RWPE2 (cell line): ENCODE measurements around the gene GORASP1.
A peak's percentile ranks its signal among the peaks of the same experiment; 100 is the strongest.

Experiments used
- ATAC-seq: fragments of 200-7000 bp; cut with Tn5 transposase; 3 replicates; pipeline ENCODE4 v1.9.1; 2021; ENCODE audit warnings: low read depth
- DNase-seq: peaks from one replicate; pipeline ENCODE4 v3.0.0-alpha.2; 2020; ENCODE audit warnings: low spot score
- H3K27ac ChIP-seq: fragments of 450-650 bp; 2 replicates; pipeline ENCODE4 v1.5.1; 2017; ENCODE audit warnings: mild to moderate bottlenecking; ENCODE audit not compliant: poor library complexity, severe bottlenecking
- H3K27me3 ChIP-seq: fragments of 250-450 bp; sonication (Bioruptor Pico); 2 replicates; pipeline ENCODE4 v1.5.1; 2021; ENCODE audit warnings: mild to moderate bottlenecking, moderate library complexity; ENCODE audit not compliant: insufficient read depth, poor library complexity, severe bottlenecking
- H3K36me3 ChIP-seq: fragments of 250-450 bp; sonication (Bioruptor Pico); 2 replicates; pipeline ENCODE4 v1.5.1; 2020; ENCODE audit warnings: low read depth, mild to moderate bottlenecking, moderate library complexity
- H3K4me1 ChIP-seq: fragments of 250-450 bp; sonication (Bioruptor Pico); 2 replicates; pipeline ENCODE4 v1.5.1; 2021; ENCODE audit warnings: mild to moderate bottlenecking, moderate library complexity; ENCODE audit not compliant: insufficient read depth, poor library complexity, severe bottlenecking
- H3K4me3 ChIP-seq: fragments of 250-450 bp; sonication (Bioruptor Pico); 2 replicates; pipeline ENCODE4 v1.5.1; 2021; ENCODE audit warnings: mild to moderate bottlenecking, moderate library complexity; ENCODE audit not compliant: severe bottlenecking
- H3K9me3 ChIP-seq: fragments of 250-450 bp; sonication (Bioruptor Pico); 2 replicates; pipeline ENCODE4 v1.5.1; 2021; ENCODE audit warnings: mild to moderate bottlenecking, moderate library complexity; ENCODE audit not compliant: severe bottlenecking
- TF ChIP-seq, protein P1 (sequence below): fragments of 450-650 bp; IDR thresholded peaks from one replicate; pipeline ENCODE4 v1.5.1; 2017; ENCODE audit warnings: mild to moderate bottlenecking, moderate library complexity; ENCODE audit not compliant: poor library complexity, severe bottlenecking

Gene GORASP1

DNA sequence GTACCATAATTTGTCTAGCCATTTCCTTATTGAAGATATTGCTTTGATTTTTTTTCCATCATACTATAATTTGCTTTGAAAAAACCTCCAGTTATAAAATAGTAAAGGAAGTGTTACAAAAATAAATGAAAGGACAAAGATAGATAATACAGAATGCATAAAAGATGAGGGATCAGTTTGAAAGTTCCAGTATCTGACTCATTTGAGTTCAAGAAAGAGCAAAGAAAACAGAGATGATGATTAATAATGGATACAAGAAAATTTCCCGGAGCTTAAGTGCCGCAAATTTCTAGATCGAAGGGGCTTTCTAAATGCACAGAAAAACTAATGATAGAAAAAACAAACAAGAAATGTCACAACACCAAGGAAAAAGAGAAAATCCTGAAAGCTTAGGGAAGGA is 51.3 kb downstream of the GORASP1 start:
- Histone ChIP-seq H3K27me3 (no peaks in the 10 kb centered on the region), H3K9me3 (no peaks in the 10 kb centered on the region), H3K4me3 (no peak overlapping the region), H3K36me3 (no peaks in the 10 kb centered on the region), H3K4me1 (no peaks in the 10 kb centered on the region), H3K27ac (no peak overlapping the region)
- no peak for ATAC-seq
- no peak for DNase-seq
- TF ChIP-seq, protein P1, sequence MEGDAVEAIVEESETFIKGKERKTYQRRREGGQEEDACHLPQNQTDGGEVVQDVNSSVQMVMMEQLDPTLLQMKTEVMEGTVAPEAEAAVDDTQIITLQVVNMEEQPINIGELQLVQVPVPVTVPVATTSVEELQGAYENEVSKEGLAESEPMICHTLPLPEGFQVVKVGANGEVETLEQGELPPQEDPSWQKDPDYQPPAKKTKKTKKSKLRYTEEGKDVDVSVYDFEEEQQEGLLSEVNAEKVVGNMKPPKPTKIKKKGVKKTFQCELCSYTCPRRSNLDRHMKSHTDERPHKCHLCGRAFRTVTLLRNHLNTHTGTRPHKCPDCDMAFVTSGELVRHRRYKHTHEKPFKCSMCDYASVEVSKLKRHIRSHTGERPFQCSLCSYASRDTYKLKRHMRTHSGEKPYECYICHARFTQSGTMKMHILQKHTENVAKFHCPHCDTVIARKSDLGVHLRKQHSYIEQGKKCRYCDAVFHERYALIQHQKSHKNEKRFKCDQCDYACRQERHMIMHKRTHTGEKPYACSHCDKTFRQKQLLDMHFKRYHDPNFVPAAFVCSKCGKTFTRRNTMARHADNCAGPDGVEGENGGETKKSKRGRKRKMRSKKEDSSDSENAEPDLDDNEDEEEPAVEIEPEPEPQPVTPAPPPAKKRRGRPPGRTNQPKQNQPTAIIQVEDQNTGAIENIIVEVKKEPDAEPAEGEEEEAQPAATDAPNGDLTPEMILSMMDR: no peak

DNA sequence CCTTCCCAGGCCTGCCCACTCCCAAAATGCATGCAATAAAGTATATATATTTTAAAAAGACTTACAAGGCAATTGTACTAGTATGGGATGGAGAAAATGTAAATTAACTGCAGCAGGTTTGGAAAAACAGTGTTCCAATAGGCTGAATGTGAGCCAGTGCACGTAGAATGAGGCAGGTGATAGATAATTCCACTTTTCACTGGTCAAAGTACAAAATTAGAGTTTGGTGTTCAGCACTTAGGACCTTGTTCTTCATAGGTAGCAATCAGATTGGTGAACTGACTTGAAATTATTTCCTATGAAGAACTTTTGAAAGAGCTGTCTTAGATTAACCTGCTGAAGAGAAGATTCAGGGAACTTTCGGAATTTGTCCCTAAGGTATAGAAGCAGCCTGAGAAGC is 53.7 kb downstream of the GORASP1 start:
- Histone ChIP-seq H3K4me1 (no peaks in the 10 kb centered on the region), H3K36me3 (no peaks in the 10 kb centered on the region), H3K4me3 (no peak overlapping the region), H3K27me3 (no peaks in the 10 kb centered on the region), H3K9me3 (no peaks in the 10 kb centered on the region), H3K27ac (no peak overlapping the region)
- no peak for DNase-seq
- ATAC-seq: no peak
- TF ChIP-seq, protein P1: no peak

DNA sequence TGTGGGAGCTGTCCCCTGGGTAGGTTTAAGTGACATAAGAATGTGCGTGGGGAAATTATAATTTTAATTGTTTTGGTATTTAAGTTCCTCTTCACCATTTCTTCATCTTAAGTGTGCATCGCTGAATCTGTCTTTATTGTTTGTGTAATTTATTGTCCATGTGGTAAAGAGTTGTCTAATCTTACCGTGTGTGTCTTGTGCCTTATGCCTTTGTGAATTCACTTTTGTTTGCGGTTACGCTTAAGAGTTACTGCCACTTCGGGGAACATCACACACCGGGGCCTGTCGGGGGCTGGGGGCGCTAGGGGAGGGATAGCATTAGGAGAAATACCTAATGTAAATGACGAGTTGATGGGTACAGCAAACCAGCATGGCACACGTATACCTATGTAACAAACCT is 54.8 kb downstream of the GORASP1 start:
- Histone ChIP-seq H3K4me3 (peak overlapping the region; percentile 72), H3K27ac (no peak overlapping the region), H3K36me3 (no peaks in the 10 kb centered on the region), H3K27me3 (no peaks in the 10 kb centered on the region), H3K9me3 (no peaks in the 10 kb centered on the region), H3K4me1 (no peaks in the 10 kb centered on the region)
- ATAC-seq (no peak), DNase-seq (no peak)
- TF ChIP-seq, protein P1: no peak

DNA sequence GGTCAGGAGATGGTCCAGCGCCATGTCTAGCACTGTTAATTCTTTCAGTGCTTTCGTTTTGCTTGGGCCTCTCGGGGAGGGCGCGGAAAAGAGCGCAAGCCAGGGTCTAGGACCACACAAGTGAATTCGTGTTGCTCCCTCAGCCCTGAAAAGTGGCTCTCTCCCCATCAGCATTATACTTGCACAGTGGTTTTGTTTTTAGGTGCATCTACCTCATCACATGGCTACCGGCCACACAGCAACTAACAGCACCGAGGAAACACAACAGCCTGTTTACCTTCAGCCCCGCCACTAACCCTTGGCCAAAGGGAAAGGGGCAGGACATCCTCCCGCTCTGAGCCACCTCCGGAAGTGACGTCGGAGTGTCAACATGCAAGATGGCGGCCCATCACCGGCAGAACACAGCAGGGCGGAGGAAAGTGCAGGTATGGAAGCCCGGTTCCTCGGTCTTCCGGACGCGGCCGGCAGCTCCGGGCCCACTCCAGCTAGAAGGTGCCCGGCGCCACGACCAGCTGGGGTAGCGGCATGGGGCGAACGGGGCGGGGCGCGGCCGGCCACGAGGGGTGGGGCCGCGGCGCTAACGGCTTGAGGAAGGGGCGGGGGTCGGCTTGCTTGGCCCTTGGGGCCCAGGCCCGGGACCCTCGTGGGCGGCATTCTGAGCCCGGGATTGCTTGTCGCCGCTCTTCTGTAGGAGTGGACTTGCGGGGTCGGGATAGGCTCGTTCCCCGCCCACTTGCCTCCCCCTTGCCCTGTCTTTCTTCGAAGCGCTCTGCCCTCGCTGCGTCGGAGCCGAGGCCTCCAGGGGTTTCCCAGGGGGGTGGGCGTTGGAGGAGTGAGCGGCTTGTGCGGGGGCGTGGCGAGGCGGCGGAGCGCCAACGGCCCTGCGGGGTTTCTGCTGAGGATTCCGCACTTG is 55.5 kb downstream of the GORASP1 start, which contains the start of the genes SCN11A and WDR48:
Gene SCN11A (minus strand): TSS at position 296 of the 913 bp plus-strand sequence. CDS start 101,582 bp downstream, outside the sequence.
Gene WDR48 (plus strand): TSS at position 368 of the 913 bp plus-strand sequence. CDS start 10 bp downstream, at position 378.
- ATAC-seq (peak; percentile 98), DNase-seq (peak; percentile 89)
- Histone ChIP-seq H3K36me3 (no peaks in the 10 kb centered on the region), H3K4me1 (no peaks in the 10 kb centered on the region), H3K27me3 (no peaks in the 10 kb centered on the region), H3K9me3 (no peaks in the 10 kb centered on the region), H3K4me3 (peak within 1 kb of the TSS; percentile 72), H3K27ac (peak within 1 kb of the TSS; percentile 11)
- TF ChIP-seq, protein P1: no peak

DNA sequence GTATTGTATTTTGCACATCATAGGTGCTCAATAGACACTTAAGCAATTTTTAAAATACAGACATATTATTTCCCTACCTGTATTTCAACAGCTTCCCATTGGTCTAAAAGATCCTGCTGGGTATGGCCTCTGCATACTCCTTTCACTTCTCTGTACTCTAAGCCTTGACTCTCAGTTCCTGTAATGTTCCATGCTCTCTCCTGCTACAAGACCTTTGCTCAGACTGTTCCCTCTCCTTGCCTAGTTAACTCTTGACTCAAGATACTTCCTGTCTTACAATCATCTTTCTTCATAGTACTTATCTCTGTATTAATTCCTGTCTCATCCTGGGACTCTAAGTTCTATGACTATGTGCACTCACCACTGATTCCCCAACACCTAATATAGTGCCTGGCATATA is 57.4 kb downstream of the GORASP1 start:
- Histone ChIP-seq H3K36me3 (no peaks in the 10 kb centered on the region), H3K4me3 (no peak overlapping the region), H3K27me3 (no peaks in the 10 kb centered on the region), H3K4me1 (no peaks in the 10 kb centered on the region), H3K9me3 (no peaks in the 10 kb centered on the region), H3K27ac (no peak overlapping the region)
- ATAC-seq (no peak), DNase-seq (no peak)
- TF ChIP-seq, protein P1: no peak
